Measurements from ENCODE around the gene MARVELD2.
"Not testable (repeated sequence)": the region's sequence is repeated elsewhere in the genome, so short reads cannot be mapped to it uniquely, and the experiment has no call there.

- not testable (repeated sequence) for TF ChIP-seq CTCF (conservative IDR thresholded peaks at IDR 0.05 in 1 of 2, IDR thresholded peaks at IDR 0.05 in 1 of 2; ENCODE audit: extremely low read depth in 1 of 2, insufficient read depth in 1 of 2, low read depth in 1 of 2, low read length in 2 of 2); EZH2 (IDR thresholded peaks at IDR 0.05; ENCODE audit: borderline replicate concordance, low read length)
Observed at GRCh38 chr5:69450527-69450926, 35.6 kb downstream of the MARVELD2 start.

All from mammary epithelial cell (primary cell).